Uterus (tissue), 2 donors: ENCODE measurements around the gene COL13A1.
A peak's percentile ranks its signal among the peaks of the same experiment; 100 is the strongest.

Experiments
- POLR2A ChIP-seq, 2 donors: fragments of 450-650 bp; IDR thresholded peaks; one replicate each; pipeline ENCODE4 v1.6.1; 2016; ENCODE audit warnings: antibody characterized with exemption in 2 of 2, mild to moderate bottlenecking in 1 of 2, moderate library complexity in 1 of 2
- TF ChIP-seq, protein P1 (sequence below), 4 experiments: fragments of 200-600 bp in 2 of 4; fragments of 450-650 bp in 2 of 4; sonication (generic) in 2 of 4; IDR thresholded peaks; one replicate each; pipeline ENCODE4 v1.5.1; 2016 to 2019; ENCODE audit warnings: antibody characterized with exemption in 4 of 4, mild to moderate bottlenecking in 2 of 4, moderate library complexity in 1 of 4

DNA sequence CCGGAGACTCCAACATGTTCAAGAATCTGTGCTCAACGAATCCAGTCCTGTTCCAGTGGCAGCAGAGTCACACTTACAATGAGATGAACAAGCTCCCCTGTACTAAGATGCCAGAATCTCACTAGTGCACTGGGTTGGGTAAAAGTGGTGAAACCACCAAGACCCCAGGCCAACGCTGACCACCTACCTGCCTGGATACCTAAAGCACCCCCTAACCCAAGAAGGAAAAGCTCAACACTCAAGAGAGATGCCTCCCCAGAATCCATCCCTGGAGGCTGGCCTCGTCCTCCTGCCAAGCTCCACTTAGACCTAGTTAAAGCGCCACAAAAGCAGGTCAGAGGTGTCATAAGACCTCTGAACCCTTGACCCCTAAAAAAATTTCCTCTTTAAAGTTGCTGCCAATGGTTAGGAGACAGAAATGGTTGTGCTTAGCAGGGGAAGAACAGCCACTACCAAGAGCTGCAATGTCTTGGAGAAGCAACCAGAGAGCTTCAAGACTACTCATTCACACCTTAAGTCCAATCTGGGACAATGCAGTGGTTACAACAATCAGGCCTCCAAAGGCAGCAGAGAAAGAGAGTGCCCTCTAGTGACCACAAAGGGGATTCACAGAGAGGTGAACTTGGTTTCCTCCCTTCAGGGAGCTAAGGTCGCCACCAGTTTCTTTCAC lies 156.3 kb downstream of the COL13A1 start:
- TF ChIP-seq POLR2A (IDR thresholded peaks at IDR 0.05) = no peak
- TF ChIP-seq, protein P1, sequence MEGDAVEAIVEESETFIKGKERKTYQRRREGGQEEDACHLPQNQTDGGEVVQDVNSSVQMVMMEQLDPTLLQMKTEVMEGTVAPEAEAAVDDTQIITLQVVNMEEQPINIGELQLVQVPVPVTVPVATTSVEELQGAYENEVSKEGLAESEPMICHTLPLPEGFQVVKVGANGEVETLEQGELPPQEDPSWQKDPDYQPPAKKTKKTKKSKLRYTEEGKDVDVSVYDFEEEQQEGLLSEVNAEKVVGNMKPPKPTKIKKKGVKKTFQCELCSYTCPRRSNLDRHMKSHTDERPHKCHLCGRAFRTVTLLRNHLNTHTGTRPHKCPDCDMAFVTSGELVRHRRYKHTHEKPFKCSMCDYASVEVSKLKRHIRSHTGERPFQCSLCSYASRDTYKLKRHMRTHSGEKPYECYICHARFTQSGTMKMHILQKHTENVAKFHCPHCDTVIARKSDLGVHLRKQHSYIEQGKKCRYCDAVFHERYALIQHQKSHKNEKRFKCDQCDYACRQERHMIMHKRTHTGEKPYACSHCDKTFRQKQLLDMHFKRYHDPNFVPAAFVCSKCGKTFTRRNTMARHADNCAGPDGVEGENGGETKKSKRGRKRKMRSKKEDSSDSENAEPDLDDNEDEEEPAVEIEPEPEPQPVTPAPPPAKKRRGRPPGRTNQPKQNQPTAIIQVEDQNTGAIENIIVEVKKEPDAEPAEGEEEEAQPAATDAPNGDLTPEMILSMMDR (IDR thresholded peaks at IDR 0.05) = peak in 3 of 4 experiments; percentile 26 to 34 (median 32)
